ENCODE data around the gene BCL11B.
"Not testable (repeated sequence)": the region's sequence is repeated elsewhere in the genome, so short reads cannot be mapped to it uniquely, and the experiment has no call there.

BCL11B gene

GRCh38 chr14:99241325-99242010 lies 30.5 kb downstream of the BCL11B start:
- no peak for DNase-seq (ENCODE audit: low read depth in 2 of 2)

GRCh38 chr14:99240627-99241324 lies 31.2 kb downstream of the BCL11B start:
- DNase-seq (ENCODE audit: low read depth in 2 of 2): no peak

- DNase-seq (ENCODE audit: low read depth in 2 of 2): no peak
Observed at GRCh38 chr14:99239661-99240092, 32.3 kb downstream of the BCL11B start.

DNA sequence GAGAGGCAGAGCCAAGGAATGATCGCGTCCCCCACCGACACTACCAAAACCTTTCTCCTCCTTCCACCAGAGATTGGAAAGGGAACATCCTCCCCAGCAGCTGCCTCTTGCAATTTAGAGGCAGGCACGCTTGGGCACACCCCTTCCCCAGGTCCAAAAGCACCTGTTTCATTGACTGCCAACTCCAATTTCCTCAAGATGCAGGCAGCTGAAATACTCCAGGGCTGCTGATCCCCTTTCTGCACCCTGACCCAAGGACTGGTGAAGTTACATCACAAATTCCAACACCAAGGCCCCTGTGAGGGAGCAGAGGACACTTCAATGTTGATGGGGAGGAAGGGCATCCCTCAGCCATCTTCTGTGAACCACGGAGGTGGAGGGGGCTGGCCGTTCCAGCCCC lies 33.8 kb downstream of the BCL11B start:
- no peak for DNase-seq (ENCODE audit: low read depth in 2 of 2)

DNA sequence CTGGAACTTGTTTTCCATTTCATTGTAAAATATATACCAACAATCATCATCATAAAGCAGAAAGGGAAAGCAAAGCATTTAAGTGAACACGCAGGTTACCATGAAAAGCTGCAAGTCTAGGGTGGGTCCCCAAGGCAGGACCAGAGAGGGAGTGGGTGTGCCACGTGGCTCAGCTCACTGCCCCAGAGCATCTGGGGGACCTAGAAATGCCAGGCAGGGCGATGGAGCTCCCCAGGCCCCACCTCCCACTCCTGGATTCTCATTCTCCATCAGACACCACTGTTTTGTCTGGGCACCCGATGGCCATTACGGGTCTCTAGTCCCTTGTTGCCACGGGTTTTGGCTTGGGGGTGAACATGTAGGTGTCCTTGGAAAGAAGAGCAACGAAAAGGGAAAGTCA lies 34.7 kb downstream of the BCL11B start:
- no peak for DNase-seq (ENCODE audit: low read depth in 2 of 2)

DNA sequence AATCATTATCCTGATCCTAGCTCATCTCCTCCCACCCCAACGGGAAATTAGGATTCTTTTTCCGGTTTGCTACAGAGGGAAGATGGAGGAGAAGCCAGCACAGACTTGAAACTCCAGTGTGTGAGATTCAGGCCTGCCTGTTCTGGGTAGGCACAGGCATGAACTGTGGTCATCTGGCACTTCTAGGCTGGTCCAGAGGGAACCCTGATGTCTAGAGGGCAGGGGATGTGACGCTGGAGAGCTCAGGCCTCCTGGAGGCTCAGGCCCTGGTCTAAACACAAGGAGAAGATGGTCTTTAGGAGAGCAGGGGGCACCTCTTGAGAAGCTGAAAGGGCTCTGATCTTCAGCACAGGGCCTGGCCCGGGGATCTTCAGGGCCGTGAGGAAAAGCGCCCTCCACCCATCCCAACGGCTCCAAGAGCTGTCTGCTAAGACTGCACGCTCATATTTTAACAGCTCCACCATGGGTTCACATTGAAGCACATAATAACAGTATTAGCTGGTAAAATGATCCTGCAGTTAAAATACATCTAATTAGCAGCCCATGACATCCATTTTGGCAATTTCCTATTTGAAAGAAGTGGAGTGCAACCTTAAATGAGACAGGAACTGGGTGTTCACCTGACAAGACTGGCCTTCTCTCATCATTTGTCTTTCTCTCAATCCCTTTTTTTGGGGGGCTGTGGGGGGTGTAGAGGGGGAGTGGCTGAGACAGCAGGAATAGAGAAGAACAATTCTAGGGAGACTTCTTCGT lies 35.4 kb downstream of the BCL11B start:
- no peak for DNase-seq (ENCODE audit: low read depth in 2 of 2)

DNA sequence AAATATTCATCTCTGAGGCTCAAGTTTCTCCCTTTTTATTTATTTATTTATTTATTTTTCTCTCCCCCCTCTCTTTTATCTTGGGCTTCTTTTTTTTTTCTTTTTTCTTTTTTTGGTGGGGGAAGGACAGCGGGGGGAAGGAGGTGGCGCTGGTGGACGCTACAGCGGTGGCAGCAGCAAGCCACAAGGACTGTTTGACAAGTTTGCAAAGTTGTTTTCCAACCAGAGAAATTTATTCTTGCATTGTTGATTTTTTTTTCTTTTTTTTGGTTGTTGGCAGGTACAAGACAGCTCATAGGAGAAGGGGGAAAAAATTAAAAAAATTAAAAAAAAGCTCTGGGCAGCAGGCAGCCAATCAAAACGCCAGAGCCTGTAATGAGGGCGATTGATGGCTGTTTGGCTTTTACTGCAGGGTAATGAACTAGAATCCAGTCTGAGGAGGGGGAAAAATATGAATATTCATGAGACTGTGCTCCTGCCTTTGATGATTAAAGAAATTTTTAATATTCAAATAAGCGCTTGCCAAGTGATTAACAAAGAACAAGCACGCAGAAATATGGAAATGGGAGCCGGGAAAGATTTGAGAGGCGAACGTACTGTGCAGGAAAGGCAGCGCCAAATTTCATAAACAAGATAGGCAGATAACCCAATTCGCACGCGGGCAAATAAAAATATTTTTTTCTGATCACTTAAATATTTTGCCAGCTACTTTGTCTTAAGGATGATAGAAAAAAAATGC lies 36.2 kb downstream of the BCL11B start:
- no peak for DNase-seq (ENCODE audit: low read depth in 2 of 2)

DNA sequence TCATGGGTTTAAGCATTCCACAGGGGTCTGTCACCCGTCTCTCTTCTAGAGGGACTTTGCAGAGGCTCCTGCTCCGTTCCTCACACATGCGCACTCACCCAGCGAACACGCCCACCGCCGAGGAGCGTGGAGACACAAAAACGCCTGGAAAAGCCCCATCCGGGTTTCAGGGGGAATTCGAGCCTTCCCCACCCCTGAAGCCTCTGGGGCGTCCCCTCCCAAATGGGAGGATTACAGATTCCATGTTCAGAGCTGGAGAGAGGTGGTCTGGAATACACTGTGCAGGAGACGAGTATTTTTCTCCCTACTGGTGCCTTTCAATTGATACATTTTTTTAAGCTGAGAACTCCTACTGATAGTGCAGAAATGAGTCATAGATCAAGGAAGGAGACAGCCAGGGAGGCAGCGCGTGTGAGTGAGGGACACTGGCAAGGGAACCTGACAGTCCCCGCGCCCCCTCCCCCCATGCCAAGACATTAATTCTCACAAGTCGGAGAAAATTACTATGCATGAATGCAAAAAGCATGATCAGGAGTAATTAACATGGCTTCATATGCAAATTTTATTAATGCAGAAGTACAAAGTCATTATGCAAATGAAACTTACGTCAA lies 36.9 kb downstream of the BCL11B start:
- DNase-seq (ENCODE audit: low read depth in 2 of 2): peak; percentile 69 to 81

GRCh38 chr14:99234355-99234754 lies 37.6 kb downstream of the BCL11B start:
- no peak for DNase-seq (ENCODE audit: low read depth in 2 of 2)

GRCh38 chr14:99233222-99234035 lies 38.6 kb downstream of the BCL11B start:
- no peak for DNase-seq (ENCODE audit: low read depth in 2 of 2)

DNA sequence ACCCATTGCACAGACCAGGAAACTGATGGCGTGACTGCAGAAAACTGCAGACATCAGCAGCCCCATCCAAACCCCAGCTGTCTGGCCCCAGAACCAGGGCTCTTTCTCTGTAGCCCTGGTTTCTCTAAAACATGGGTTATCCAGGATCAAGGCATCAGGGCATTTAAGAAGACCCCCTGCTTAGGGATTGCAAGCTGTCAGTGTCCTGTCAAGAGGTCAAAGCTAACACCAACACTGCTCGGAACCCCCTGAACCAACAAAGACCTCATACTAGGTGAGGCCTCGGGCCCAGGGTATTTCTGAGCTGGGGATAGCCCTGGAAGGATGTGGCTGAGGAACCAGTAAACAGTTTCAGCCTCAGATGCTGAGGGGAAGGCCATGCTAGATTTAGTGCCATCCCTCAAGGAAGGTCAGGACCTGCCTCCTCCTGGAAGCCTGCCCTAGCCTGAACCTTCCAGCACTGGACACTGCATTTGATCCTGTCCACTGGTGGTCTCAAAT lies 39.2 kb downstream of the BCL11B start:
- no peak for DNase-seq (ENCODE audit: low read depth in 2 of 2)

- no peak for DNase-seq (ENCODE audit: low read depth in 2 of 2)
Observed at GRCh38 chr14:99231850-99232713, 39.9 kb downstream of the BCL11B start.

DNA sequence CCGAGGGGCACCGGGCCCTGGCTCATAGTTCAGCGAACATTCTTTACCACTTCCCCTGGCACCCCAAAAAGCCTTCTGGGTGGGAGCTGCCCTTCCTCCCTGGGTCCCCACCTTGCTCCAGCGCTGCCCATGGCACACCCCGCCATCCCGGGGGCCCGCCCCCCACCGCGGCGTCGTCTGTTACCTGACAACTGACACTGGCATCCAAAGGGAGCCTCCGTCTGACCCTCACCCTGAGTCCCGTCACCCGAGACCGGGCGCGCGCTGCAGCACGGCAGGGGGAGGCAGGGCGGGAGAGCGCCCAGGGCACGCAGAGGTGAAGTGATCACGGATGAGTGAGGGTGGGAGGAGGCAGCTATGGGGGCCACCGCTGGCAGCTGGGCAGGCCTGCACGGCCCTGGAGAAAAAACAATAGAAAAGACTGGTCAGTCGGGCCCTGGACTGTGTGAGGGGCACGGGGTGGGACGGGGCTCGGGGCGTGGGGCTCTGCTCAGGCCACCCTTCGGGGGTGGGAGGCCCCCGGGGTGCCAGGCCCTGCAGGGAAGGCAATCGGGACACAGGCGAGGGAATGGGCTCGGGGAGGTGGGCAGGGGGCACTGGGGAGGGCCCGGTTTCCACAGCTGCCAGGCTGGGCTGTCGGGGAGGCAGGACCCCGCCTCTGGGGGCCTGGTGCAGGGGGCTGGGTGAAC lies 40.7 kb downstream of the BCL11B start:
- no peak for DNase-seq (ENCODE audit: low read depth in 2 of 2)

DNA sequence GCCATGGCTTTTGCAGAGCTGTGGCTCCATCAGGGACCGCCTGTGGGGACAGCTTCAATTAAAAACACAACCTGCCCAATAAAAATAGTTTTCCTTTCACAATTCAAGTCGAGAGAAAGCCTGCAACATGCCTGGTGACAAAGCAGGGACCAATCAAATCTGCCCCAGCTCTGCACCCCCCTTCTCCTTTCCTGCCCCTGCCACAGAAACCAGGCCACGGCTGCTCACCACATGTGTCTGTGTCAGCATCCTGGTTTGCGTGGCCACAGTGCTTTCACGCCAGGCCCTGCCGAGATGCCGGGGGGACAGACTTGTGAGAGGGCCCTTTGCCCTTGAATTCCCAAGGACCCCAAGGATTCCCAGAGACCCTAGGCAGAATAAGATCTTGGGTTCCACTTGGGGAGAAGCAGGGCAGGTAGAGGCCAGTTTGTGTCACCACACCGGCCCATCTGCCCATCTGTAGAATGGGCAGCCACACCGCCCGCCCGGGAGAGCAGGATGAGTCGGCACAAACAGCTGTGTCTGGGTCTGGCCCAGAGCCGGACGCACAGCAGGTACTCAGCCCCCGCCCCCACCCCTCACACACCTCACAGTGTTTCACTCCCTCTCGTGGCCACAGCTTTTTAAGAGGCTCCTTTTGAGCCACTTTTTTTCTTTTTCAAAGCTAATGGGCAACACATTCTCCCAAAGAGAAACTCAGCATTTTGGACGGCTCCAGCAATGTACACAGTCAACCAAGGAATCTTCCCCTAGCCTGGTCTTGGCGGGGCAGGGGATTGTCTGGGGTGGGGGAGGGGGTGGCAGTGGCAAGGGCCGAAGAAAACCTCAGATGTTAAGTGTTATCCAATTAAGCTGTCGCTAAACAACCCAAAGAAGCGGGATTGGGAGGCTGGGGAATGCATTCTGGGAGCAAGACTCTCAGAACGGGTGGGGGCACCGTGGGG lies 41.5 kb downstream of the BCL11B start:
- peak; percentile 57 to 64 for DNase-seq (ENCODE audit: low read depth in 2 of 2)

- no peak for DNase-seq (ENCODE audit: low read depth in 2 of 2)
Observed at GRCh38 chr14:99229654-99230207, 42.3 kb downstream of the BCL11B start.

DNA sequence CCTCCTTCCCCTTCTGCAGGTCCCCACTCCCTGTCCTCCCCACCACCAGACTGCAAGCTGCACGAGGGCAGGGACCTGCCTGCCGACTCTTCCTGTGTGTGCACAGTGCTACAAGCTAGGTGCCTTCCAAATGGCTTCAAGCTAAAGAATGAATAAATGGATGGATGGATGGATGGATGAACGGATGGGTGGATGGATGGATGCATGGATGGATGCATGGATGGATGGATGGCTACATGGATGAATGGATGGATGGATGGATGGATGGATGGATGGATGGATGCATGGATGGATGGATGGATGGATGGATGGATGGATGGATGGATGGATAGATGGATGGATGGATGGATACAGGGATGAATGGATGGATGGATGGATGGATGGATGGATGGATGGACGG lies 43.2 kb downstream of the BCL11B start:
- DNase-seq (ENCODE audit: low read depth in 2 of 2): not testable (repeated sequence)

GRCh38 chr14:99226687-99227086 lies 45.3 kb downstream of the BCL11B start:
- no peak for DNase-seq (ENCODE audit: low read depth in 2 of 2)

Measured in stimulated activated CD4-positive, alpha-beta T cell treated with anti-CD3 and anti-CD28 coated beads, Interleukin-1b, Interleukin-23, amount 100 ng/mL, for 4 hours (primary cell).